GM13977 (cell line): ENCODE data around the gene PPP1R9B.

Experiments used
- DNase-seq: peaks from one replicate; pipeline ENCODE4 v3.0.0; 2012; ENCODE audit warnings: low spot score
- CTCF ChIP-seq: IDR thresholded peaks from 2 replicates; pipeline ENCODE4 v1.5.1; 2012; ENCODE audit warnings: mild to moderate bottlenecking, control low read depth; ENCODE audit not compliant: insufficient read depth; ENCODE audit errors: extremely low read depth, missing control alignments
- in situ Hi-C: fragments of 300-500 bp; cut with MboI; formaldehyde crosslinking; loops from one replicate; pipeline ENCODE4 v1.12.0; 2022; ENCODE audit warnings: low sequenced_read_pairs, low pct_unique_long_range_greater_than_20kb, mixed read lengths, inconsistent platforms; ENCODE audit not compliant: unreplicated experiment

PPP1R9B gene

DNA sequence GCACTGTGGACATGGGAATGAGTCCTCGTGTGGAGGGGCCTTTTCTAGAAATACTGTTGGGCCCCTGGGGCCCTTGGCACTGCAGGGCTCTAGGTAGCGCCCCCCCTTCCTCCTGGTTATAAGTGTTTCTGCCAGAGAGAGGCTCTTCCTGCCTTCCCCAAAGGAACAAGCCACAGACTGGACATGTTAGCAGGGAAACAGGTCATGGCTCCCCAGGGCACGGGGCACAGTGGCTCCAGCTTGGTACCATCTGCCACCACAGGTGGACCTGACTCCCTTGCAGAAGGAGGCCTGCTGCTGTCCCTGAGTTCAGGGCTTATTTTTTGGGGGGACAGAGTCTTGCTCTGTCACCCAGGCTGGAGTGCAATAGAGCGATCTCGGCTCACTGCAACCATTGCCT lies 46.5 kb downstream of the PPP1R9B start:
- in situ Hi-C loops = no loop called here
- DNase-seq = no peak
- no peak for TF ChIP-seq CTCF

DNA sequence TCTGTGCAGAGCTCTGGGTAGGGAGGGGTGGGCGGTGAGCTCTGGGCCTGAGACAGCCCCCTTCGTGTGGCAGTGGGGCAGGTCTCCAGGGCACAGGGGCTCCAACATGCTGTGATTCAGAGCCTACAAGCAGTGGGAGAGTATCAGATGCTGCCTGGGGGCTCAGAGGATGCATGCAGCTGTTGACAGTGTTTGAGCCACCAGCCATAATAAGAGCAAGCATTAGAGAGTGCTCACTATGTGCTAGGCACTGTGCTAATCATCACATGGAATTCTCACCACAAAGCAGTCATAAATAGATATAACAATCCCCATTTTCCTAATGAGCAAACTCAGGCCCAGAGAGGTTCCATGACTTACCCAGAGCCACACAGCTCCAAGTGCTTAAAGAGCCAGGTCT lies 47.2 kb downstream of the PPP1R9B start:
- no peak for TF ChIP-seq CTCF
- in situ Hi-C loops = no loop called here
- no peak for DNase-seq

DNA sequence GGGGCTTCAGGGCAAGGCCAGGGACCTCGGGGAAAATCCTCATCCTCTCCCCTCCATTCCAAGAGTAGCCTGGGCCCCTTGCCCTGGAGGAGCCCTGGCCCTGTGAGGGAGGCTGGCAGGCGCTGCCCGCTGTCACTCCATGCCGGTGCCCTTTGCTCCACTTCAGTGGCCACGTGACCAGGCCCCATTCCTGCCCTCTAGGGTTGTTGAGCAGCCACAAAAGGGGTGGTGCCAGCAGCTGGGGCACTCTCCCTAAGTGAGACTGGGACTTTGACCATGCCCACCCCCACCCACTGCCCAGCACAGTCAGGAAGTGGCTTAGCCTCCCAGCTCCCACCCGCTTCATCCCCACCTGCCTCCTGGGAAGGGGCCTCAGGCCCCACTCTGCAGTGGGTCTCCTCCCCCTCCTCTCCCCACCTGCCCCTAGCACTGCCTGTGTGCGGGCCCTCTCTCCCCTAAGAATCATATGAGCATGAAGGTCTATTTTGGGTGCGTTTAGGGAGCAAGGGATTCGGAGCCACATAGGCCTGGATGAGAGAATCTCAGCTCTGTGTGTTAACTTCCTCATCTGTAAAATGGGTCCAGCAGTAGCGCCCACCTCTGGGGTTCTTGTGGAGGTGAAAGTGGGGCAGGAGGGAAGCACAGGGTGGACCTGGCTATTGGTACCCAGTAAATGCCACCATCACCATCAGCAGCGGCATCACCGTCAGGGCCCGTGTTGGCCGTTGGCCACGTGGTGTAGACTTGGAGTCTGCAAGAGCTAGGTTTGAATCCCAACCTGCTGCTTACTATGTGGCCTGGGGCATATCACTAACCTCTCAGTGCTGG lies 48.1 kb downstream of the PPP1R9B start:
- DNase-seq = no peak
- TF ChIP-seq CTCF = no peak
- in situ Hi-C loops = no loop called here

- DNase-seq = no peak
- no peak for TF ChIP-seq CTCF
- in situ Hi-C loops = no loop called here
These were observed 48.9 kb downstream of the PPP1R9B start for GRCh38 chr17:50101346-50102163.

GRCh38 chr17:50100921-50101345 lies 49.5 kb downstream of the PPP1R9B start:
- DNase-seq = no peak
- no peak for TF ChIP-seq CTCF

DNA sequence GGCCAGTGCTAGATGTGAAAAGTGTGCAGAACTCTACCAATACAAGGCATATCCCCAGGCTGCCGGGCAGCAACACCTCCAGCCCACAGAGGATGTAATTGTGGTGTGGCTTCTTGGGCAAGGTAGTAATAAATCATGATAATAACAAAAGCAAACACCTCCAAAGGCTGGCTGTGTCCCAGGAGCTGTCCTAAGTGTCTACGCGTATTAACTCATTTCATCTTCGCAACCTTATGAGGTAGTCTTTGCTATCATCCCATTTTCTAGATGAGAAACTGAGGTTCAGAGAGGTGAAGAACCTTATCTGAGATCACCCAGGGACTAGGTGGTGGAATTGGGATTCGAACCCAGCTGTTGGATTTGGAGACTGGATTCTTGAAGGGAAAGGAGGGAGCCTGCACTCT lies 50.0 kb downstream of the PPP1R9B start:
- in situ Hi-C loops = no loop called here
- DNase-seq = no peak
- TF ChIP-seq CTCF = no peak

More at GRCh38 chr17:50100921-50101345, 49.5 kb downstream of the PPP1R9B start:
- in situ Hi-C loops = no loop called here
